ENCODE data around the gene PLIN5.

PLIN5 gene

DNA sequence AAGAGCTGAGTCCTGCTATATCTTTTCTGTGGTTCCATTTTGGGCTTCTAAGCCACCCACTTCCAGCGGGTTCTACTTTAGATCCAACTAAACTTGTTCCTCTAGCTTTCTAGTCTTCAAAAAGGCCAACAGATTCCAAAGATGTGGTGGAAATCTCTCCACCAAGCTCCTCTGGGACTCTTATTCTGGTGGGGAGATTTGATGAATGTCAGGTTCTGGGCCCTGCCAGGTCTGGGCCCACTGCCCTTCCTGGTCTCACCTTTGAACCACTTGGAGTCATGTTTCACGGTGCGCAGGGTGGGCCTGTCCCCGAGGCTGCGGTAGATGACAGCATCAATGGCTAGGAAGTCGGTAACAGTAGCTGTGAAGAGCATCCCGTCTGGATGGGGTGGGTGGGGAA, 19.7 kb upstream of the PLIN5 start:
- peaks cover 18% of the 10 kb centered on the region for H3K36me3 ChIP-seq (ENCODE audit: control insufficient read depth, insufficient read depth, low read length)
- no peak overlapping the region for H3K4me3 ChIP-seq (ENCODE audit: insufficient read depth, low read depth, low read length)
- 90 to 94% methylated on average over 7 of the region's 7 CpGs for WGBS, 2 experiments
- no peaks in the 10 kb centered on the region for H3K9me3 ChIP-seq (ENCODE audit: control insufficient read depth, low read length)
- H3K27ac ChIP-seq (ENCODE audit: insufficient read depth, low read depth, low read length, poor library complexity, severe bottlenecking), result no peak overlapping the region
- H3K27me3 ChIP-seq (ENCODE audit: control insufficient read depth, insufficient read depth, low read length, poor library complexity, severe bottlenecking), result no peaks in the 10 kb centered on the region
- H3K4me1 ChIP-seq (ENCODE audit: control insufficient read depth, insufficient read depth, low read length), result no peaks in the 10 kb centered on the region

DNA sequence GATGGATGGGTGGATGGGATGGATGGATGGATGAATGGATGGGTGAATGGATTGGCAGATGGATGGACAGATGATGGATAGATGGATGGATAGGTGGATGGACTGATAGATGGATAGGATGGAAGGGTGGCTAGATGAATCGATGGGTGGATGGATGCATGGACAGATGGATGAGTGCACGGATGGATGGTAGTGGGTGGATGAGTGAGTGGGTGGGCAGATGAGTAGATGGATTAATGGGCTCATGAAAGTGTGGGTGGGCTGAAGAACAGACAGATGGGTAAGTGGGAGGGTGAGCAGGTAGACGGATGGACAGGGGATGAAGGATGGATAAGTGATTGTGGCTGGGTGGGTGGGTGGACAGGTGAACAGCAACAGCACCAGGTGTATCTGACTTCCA, 18.8 kb upstream of the PLIN5 start:
- H3K36me3 ChIP-seq (ENCODE audit: control insufficient read depth, insufficient read depth, low read length), result peaks cover 18% of the 10 kb centered on the region
- no peaks in the 10 kb centered on the region for H3K9me3 ChIP-seq (ENCODE audit: control insufficient read depth, low read length)
- 78 to 79% methylated on average over 3 of the region's 3 CpGs for WGBS, 2 experiments
- no peaks in the 10 kb centered on the region for H3K27me3 ChIP-seq (ENCODE audit: control insufficient read depth, insufficient read depth, low read length, poor library complexity, severe bottlenecking)
- H3K4me1 ChIP-seq (ENCODE audit: control insufficient read depth, insufficient read depth, low read length), result no peaks in the 10 kb centered on the region
- no peak overlapping the region for H3K4me3 ChIP-seq (ENCODE audit: insufficient read depth, low read depth, low read length)
- H3K27ac ChIP-seq (ENCODE audit: insufficient read depth, low read depth, low read length, poor library complexity, severe bottlenecking), result no peak overlapping the region

DNA sequence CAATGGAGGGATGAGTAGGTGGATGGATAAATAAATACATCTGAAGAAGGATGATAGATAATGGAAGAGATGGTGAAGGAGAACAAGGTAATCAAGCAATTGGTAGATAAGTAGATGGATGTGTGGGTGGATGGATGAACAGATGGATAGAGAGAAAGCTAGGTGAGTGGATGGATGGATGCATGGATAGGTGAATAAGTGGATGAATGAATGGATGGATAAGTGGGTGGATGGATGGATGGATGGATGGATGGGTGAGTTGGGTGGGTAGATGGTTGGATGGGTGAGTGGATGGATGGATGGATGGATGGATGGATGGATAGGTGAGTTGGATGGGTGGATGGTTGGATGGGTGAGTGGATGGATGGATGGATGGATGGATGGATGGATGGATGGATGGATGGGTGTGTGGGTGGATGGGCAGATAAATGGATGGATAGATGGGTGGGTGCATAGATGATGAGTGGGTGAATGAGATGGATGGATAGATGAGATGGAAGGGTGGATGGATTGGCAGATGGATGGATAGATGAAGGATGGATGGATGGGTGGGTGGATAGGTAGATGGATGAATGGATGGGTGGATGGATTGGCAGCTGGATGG, 18.2 kb upstream of the PLIN5 start:
- Histone ChIP-seq H3K36me3 (ENCODE audit: control insufficient read depth, insufficient read depth, low read length) (peaks cover 18% of the 10 kb centered on the region), H3K27ac (ENCODE audit: insufficient read depth, low read depth, low read length, poor library complexity, severe bottlenecking) (no peak overlapping the region), H3K4me1 (ENCODE audit: control insufficient read depth, insufficient read depth, low read length) (no peaks in the 10 kb centered on the region), H3K27me3 (ENCODE audit: control insufficient read depth, insufficient read depth, low read length, poor library complexity, severe bottlenecking) (no peaks in the 10 kb centered on the region), H3K4me3 (ENCODE audit: insufficient read depth, low read depth, low read length) (no peak overlapping the region), H3K9me3 (ENCODE audit: control insufficient read depth, low read length) (no peaks in the 10 kb centered on the region)

DNA sequence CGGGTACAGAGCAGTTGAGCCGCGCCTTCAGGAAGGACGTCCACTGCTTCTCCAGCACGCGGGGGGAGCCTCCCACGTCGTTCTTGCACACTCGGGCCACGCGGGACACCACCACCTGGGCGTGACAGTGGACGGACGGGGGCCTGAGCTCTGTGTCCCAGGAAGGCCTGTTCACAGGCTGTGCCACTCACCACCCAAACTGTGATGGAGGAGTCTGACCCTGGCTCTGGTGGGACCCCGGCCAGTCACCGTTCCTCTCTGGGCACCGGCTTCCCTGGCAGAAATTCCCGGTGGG, 17.4 kb upstream of the PLIN5 start:
- H3K9me3 ChIP-seq (ENCODE audit: control insufficient read depth, low read length), result no peaks in the 10 kb centered on the region
- H3K27me3 ChIP-seq (ENCODE audit: control insufficient read depth, insufficient read depth, low read length, poor library complexity, severe bottlenecking), result no peaks in the 10 kb centered on the region
- H3K4me1 ChIP-seq (ENCODE audit: control insufficient read depth, insufficient read depth, low read length), result no peaks in the 10 kb centered on the region
- no peak overlapping the region for H3K27ac ChIP-seq (ENCODE audit: insufficient read depth, low read depth, low read length, poor library complexity, severe bottlenecking)
- peaks cover 18% of the 10 kb centered on the region for H3K36me3 ChIP-seq (ENCODE audit: control insufficient read depth, insufficient read depth, low read length)
- no peak overlapping the region for H3K4me3 ChIP-seq (ENCODE audit: insufficient read depth, low read depth, low read length)
- 95 to 97% methylated on average over 18 of the region's 18 CpGs for WGBS, 2 experiments

DNA sequence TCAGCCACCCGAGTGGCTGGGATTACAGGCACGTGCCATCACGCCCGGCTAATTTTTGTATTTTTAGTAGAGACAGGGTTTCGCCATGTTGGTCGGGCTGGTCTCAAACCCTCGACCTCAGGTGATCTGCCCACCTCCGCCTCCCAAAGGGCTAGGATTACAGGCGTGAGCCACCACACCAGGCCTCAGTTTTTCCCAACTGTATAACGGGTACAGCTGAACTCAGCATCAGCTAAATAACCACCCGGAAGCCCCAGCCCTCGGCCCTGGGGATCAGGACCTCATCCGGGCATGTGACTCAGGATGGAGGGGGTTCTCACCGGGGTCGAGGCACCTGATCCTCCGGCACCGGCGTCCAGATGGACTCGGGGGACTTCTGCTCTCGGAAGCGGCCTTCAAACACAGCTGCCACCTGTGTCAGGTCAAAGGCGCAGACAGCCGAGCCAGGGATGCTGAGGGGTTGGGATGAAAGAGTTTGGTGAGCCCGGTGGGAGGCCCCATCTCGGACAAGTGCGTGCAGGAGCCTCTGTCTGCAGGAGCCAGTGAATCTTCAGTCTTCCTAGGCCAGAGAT, 15.5 kb upstream of the PLIN5 start:
- no peak overlapping the region for H3K27ac ChIP-seq (ENCODE audit: insufficient read depth, low read depth, low read length, poor library complexity, severe bottlenecking)
- no peaks in the 10 kb centered on the region for H3K27me3 ChIP-seq (ENCODE audit: control insufficient read depth, insufficient read depth, low read length, poor library complexity, severe bottlenecking)
- no peaks in the 10 kb centered on the region for H3K4me1 ChIP-seq (ENCODE audit: control insufficient read depth, insufficient read depth, low read length)
- no peaks in the 10 kb centered on the region for H3K9me3 ChIP-seq (ENCODE audit: control insufficient read depth, low read length)
- H3K36me3 ChIP-seq (ENCODE audit: control insufficient read depth, insufficient read depth, low read length), result peaks cover 18% of the 10 kb centered on the region
- H3K4me3 ChIP-seq (ENCODE audit: insufficient read depth, low read depth, low read length), result no peak overlapping the region
- WGBS, 2 experiments, result 90 to 91% methylated on average over 26 of the region's 26 CpGs

DNA sequence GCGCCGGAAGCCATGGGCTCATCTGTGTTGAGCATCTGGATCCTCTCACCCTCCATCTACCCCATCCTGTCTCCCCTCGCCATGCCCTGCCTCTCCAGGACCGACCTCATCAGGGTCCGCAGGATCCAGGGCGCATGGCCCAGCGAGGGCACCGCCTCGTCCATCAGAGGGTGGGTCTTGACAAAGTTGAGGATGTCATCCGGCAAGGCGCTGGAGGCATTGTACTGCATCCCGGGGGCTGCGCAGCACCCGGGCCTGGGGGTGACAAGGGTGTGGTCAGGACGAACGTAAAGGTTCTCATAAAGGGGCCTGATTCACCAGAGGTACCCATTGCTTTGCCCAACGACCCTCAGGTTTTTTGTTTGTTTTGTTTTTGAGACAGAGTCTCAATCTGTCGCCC, 15.0 kb upstream of the PLIN5 start:
- Histone ChIP-seq H3K36me3 (ENCODE audit: control insufficient read depth, insufficient read depth, low read length) (peaks cover 18% of the 10 kb centered on the region), H3K27me3 (ENCODE audit: control insufficient read depth, insufficient read depth, low read length, poor library complexity, severe bottlenecking) (no peaks in the 10 kb centered on the region), H3K4me1 (ENCODE audit: control insufficient read depth, insufficient read depth, low read length) (no peaks in the 10 kb centered on the region), H3K9me3 (ENCODE audit: control insufficient read depth, low read length) (no peaks in the 10 kb centered on the region), H3K4me3 (ENCODE audit: insufficient read depth, low read depth, low read length) (no peak overlapping the region), H3K27ac (ENCODE audit: insufficient read depth, low read depth, low read length, poor library complexity, severe bottlenecking) (no peak overlapping the region)
- 96 to 97% methylated on average over 18 of the region's 18 CpGs for WGBS, 2 experiments

DNA sequence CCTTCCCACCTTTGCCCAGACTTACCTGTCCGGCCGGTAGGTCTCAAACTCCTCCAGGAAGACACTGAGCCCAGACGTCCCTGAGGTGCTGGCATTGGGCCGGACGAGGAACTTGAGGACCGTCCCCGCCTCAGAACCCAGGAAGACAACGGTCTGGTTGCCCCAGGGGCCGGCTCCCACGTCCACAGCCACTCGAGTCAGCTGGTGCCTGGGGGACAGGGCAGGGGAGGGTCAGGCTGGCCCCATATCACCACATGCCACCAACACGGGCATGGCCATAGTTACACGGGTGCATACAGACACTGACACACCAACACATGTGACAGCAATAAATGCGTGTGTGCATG, 13.2 kb upstream of the PLIN5 start:
- H3K4me1 ChIP-seq (ENCODE audit: control insufficient read depth, insufficient read depth, low read length), result no peaks in the 10 kb centered on the region
- H3K27ac ChIP-seq (ENCODE audit: insufficient read depth, low read depth, low read length, poor library complexity, severe bottlenecking), result no peak overlapping the region
- no peaks in the 10 kb centered on the region for H3K27me3 ChIP-seq (ENCODE audit: control insufficient read depth, insufficient read depth, low read length, poor library complexity, severe bottlenecking)
- WGBS, 2 experiments, result 90 to 93% methylated on average over 14 of the region's 14 CpGs
- no peak overlapping the region for H3K4me3 ChIP-seq (ENCODE audit: insufficient read depth, low read depth, low read length)
- H3K9me3 ChIP-seq (ENCODE audit: control insufficient read depth, low read length), result no peaks in the 10 kb centered on the region
- peaks cover 18% of the 10 kb centered on the region for H3K36me3 ChIP-seq (ENCODE audit: control insufficient read depth, insufficient read depth, low read length)

DNA sequence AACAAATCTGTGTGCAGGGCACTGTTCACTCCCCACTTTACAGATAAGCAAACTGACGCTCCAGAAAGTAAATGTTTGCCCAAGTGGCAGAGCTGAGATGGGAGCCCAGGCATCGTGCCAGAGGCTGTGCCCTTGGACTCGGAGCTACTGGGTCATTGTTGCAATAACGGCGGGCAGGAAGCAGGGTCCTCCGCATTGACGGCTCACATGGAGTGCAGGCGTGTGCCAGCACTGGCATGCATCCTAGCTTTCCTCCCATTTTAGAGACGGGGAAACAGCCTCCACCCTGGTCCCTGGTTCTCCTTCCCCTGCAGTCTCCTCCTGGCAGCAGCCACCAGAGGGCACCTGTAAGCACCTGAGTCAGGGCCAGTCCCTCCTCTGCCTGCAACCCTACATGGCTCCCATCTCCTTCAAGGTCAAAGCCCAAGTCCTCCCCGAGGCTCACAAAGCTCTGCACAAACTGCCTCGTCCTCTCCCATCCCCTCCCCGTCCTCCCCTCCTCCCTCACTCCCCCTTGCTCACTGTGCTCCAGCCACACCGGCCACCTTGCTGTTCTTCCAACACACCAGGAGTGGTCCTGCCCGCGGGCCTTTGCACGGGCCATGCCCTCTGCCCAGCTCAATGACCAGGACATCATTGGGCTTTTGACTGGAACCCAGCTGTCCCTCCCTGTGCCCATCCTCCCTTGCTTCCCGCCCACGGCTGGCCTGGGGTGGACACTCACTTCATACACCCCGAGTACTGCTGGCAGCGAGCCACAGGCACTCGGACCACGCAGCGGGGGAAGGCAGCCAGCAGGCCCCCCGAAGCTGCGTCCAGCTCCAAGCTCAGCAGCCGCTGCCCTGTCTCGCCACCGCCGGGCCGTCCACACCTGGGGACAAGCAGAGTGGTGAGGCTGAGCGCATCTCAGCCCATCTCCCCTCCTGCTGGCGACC, 12.5 kb upstream of the PLIN5 start:
- H3K27me3 ChIP-seq (ENCODE audit: control insufficient read depth, insufficient read depth, low read length, poor library complexity, severe bottlenecking), result no peaks in the 10 kb centered on the region
- H3K27ac ChIP-seq (ENCODE audit: insufficient read depth, low read depth, low read length, poor library complexity, severe bottlenecking), result no peak overlapping the region
- H3K36me3 ChIP-seq (ENCODE audit: control insufficient read depth, insufficient read depth, low read length), result peaks cover 16% of the 10 kb centered on the region
- WGBS, 2 experiments, result 94 to 95% methylated on average over 32 of the region's 32 CpGs
- no peaks in the 10 kb centered on the region for H3K9me3 ChIP-seq (ENCODE audit: control insufficient read depth, low read length)
- H3K4me1 ChIP-seq (ENCODE audit: control insufficient read depth, insufficient read depth, low read length), result no peaks in the 10 kb centered on the region
- no peak overlapping the region for H3K4me3 ChIP-seq (ENCODE audit: insufficient read depth, low read depth, low read length)

DNA sequence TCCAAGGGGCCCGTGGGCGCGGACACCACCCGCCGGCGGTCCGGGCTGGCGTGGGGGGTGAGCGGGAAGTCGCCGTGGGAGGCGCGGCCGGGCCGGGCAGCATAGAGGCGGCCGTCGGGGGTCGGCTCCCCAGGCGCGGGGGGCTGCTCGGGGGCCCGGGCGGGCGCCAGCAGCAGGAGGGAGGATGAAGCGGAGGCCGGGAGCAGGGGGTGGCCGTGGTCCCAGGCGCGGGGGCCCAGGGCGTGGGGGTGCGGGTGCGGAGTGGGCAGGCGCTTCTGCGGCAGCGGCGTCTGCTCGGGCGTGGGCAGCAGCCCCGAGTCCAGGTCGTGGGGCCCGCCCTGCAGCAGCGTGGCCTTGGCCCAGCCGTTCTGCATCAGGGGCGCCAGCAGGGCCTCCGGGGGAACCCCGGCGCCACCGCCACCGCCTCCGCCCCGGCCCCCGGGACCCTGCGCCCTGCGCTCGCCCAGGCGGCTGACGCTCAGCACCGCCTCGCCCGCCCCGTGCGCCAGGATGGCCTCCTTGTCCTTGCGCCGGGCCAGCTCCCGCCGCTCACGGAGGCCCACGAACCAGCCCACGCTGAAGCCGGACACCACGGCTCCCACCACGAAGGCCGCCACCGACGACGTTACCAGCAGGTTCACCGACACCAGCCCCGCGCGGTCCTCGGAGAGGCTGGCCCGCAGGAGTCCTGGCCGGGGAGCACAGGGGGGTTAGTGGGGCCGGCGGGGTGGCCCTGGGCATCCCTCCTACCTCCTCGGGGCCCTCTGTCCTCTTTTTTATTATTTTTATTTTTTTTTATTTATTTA, 9.0 kb upstream of the PLIN5 start:
- Histone ChIP-seq H3K4me3 (ENCODE audit: insufficient read depth, low read depth, low read length) (no peak overlapping the region), H3K27me3 (ENCODE audit: control insufficient read depth, insufficient read depth, low read length, poor library complexity, severe bottlenecking) (no peaks in the 10 kb centered on the region), H3K36me3 (ENCODE audit: control insufficient read depth, insufficient read depth, low read length) (no peaks in the 10 kb centered on the region), H3K4me1 (ENCODE audit: control insufficient read depth, insufficient read depth, low read length) (no peaks in the 10 kb centered on the region), H3K27ac (ENCODE audit: insufficient read depth, low read depth, low read length, poor library complexity, severe bottlenecking) (no peak overlapping the region), H3K9me3 (ENCODE audit: control insufficient read depth, low read length) (no peaks in the 10 kb centered on the region)
- 95% methylated on average over 84 to 86 of the region's 87 CpGs for WGBS, 2 experiments

All from ectodermal cell (in vitro differentiated cells).